ENCODE data around the gene ZNF415.
"Not testable (repeated sequence)": the region's sequence is repeated elsewhere in the genome, so short reads cannot be mapped to it uniquely, and the experiment has no call there.

Gene ZNF415

DNA sequence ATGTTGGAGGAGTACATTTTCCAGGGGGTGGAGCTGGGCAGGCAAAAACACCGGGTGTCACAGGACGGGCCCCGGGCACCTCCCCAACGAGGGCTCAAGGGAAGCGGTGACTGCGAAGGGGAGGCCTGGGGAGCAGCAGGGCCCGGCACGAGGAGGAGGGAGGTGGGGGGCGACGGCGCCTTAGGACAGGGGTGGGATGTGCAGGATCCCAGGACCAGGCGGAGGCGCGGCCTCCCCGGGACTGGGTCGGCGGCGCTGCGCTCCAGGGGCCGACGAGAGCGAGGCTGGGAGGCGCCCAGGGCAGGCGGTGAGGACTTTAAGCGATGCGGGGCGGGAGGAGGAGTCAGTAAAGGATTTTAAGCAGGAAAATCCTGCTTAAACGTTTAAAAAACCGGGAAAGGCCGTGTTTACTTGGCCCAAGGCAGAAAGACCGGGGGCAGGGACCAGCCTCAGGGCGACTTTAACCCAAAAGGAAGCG, 29.9 kb downstream of the ZNF415 start:
- DNase-seq, result peak in 17 of 56 donors; percentile 13 to 54 (median 42)

DNA sequence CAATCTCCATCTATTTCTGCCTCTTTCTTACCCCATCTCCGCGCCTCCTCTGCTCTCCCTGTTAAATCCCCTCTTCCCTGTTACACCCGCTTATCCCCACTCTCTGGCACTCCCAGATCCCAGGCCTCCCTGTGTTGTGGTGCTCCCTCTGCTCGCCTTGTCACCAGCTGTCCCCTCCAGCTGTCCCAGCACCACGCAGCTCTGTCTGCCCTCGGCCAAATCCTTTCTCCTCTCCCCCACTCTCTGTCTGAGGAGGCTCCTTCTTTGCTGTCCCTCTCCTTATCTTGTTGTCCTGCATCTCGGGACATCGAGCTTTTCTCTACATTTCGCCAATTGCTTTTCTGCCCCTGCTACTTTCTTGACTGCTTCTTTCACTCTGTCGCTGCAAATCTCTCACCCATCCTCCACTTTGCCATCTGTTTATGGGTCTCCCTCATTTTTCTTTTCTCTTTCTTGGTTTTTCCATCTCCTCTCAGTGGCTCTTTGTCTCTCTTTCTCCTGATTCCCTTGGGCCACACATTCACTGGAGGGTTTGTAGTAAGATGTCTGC, 30.4 kb downstream of the ZNF415 start:
- peak in 4 of 56 donors; percentile 2 to 24 (median 12) for DNase-seq

- DNase-seq, result no peak
These were observed 31.2 kb downstream of the ZNF415 start for GRCh38 chr19:53101518-53101917.

- not testable (repeated sequence) for DNase-seq
These were observed 34.1 kb downstream of the ZNF415 start for GRCh38 chr19:53098570-53098969.

DNA sequence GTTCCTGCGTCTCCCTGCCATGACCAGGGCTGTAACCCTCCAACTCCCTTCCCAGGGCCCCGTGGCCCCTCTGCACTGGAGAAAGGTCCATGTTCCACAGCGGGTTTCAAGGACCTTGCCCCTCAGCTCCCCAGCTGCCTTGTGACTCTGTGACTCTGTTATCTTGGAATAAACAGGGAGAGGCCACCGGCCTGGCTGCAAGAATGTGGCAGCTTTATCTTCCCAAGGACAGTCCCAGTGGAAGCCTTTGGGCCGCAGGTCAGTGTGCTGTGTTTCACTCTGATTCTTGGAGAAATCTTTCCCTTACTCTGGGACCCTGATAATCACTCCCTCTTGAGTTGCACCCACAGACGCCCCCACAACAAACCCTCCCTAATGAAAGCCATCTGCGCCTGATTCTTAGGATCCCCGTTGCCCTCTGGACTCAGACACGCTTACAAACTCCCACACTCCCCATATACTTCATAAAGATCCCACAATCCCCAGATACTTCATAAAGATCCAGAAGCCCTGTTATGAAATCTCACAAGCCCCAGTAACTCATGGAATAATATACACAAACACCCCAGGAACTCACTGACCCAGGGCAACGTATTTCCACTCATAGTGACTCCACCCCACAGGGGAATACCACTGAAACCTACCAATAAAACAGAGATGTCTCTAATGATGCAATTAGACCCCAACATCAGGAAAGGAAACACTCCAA, 35.6 kb downstream of the ZNF415 start:
- DNase-seq, result not testable (repeated sequence)

- not testable (repeated sequence) for DNase-seq
These were observed 36.1 kb downstream of the ZNF415 start for GRCh38 chr19:53096579-53096978.

DNA sequence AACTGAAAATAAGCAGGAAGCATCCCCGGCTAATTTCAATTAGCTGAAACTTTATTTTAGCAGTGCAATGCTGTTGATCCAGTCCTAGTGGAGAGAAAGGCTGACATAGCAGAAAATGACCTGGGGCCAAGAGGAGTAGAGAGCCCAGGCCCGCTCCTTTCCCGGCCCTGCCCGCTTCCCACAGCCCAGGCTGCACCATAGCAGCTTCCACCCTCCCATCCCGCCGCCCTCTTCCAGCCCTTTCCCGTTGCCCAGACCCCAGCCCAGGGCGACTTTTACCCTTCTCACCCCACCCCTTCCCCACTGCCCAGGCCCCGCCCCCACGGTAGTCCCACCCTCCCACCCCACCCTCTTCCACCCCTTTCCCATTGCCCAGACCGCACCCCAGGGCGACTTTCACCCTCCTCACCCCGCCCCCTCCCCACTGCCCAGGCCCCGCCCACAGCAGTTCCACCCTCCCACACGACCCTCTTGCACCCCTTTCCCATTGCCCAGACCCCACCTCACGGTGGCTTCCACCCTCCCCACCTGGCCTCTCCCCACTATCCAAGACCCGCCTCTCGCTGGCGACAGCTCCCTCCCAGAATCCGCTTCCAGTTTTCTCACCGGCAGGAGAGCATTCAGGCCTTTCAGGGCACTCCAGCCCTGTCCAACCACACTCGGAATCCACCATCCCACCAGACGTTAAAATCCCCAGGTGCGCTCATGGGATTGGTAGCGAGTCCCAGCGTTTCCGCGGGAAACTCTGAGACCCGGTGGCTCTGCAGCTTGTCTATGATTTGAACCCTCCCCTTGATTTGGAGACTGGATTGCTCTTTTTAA, 37.7 kb downstream of the ZNF415 start:
- no peak for DNase-seq

- no peak for DNase-seq
These were observed 40.0 kb downstream of the ZNF415 start for GRCh38 chr19:53092723-53093122.

DNA sequence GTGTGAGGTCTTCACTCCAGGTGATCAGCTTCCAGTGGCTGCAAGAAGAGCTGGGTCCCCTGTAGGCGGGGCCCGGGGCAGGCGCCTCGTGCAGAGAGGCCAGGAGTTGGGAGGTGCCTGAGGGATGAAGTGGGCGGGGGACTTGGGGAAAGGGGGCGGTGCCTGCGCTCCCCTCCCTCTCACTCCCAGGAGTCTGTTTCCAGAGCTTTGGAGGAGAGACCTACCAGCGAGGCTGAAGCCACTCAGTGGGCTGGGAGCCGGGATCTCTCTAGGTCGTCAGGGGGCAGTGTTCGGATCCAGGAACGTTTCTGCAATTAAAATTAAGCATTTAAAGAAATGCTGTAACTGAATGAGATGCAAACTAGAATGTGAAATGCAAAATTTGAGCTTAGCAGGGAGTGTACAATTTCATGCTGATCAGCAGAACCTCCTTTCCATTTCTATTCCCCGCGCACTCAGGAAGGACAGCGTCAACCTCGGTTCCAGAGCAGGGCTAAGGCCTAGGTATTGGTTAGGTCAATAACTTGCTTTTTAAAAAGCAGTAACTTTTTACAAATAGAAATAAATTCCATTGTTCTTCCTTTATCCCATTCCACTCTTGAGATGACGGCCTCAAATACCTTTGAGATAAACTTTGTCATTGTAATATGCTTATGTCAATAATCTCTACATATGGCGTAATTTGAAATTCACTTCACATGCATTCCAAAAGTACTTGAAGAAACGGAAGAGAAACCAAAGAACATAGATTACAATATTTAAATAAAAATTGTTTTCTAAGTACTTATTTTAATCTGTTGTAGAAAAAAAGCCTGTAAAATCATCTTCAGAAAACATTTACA, 41.1 kb downstream of the ZNF415 start:
- DNase-seq, result no peak

DNA sequence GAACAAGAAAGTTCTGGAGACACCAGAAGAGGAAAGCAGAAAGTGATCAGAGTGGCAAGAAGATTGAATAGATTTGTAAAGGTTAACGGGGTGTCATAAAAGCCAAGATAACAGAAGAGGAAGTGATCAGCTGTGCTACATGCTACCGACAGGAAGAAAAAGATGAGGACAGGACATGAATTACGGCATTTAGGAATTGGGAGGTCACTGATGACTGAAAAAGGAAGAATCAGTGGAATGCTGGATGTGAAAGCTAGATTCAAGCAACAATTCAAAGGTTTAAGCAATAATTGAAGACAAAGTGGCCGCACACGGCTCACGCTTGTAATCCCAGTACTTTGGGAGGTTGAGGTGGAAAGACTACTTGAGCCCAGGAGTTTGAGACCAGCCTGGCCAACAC, 44.6 kb downstream of the ZNF415 start:
- DNase-seq, result no peak

- peak in 40 of 56 donors; percentile 2 to 77 (median 32) for DNase-seq
These were observed 45.8 kb downstream of the ZNF415 start for GRCh38 chr19:53086949-53087348.

DNA sequence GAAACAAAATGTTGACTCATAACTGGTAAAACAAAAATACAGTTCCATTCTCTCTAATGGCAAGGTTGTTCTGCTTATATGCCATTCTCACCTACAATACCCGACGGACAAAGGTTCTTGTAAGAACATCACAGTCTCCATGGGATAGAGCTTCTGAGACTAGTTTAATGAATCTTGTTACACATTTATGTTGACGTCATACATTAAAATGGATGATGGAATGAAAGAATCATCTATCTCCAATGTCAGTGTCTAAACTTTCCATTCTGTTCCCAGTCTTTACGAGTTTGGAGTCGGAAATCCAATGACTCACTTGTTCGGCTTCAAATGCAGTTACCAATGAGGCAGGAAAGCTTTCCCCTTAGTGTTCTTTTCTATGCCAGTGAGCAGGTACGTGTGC, 47.2 kb downstream of the ZNF415 start:
- no peak for DNase-seq

- DNase-seq, result no peak
These were observed 49.8 kb downstream of the ZNF415 start for GRCh38 chr19:53082929-53083328.

DNA sequence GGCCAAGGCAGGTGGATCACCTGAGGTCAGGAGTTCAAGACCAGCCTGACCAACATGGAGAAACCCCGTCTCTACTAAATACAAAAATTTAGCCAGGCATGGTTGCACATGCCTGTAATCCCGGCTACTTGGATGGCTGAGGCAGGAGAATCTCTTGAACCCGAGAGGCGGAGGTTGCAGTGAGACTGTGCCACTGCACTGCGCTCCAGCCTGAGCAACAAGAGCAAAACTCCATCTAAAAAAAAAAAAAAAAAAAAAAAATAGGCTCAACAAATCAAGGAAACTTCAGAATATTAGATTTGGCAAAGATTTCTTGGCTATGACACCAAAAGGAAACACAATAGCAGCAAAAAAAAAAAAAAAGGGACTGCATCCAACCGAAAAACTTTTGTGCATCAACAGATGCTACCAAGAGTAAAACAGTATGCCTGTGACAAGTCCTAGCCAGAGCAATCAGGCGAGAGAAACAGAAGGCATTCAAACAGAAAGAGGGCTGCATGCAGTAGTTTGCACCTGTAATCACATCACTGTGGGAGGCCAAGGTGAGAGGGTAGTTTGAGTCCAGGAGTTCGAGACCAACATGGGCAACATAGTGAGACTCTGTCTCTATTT, 53.3 kb downstream of the ZNF415 start:
- DNase-seq, result no peak

- DNase-seq, result no peak
These were observed 54.0 kb downstream of the ZNF415 start for GRCh38 chr19:53078668-53079067.

DNA sequence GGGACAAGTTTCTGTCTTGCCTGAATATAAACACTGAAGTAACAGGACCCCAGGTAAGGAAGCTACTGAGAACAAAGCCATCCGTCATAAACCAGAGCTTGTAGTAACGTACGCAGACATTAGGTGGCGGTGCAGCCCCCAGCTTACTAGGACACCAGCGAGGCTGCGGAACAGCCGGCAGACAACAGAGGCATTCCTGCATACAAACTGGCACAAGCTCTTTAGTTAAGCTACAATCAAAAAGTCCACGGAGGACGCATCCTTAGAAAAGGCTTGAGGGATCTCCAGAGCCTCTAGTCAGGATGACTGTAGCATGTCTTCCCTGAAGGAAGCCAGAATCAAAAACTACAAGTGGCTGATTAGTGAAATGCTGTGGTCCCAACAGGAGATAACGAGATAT, 55.7 kb downstream of the ZNF415 start:
- peak in 49 of 56 donors; percentile 8 to 78 (median 40) for DNase-seq

- DNase-seq, result no peak
These were observed 63.9 kb downstream of the ZNF415 start for GRCh38 chr19:53068834-53069233.

DNA sequence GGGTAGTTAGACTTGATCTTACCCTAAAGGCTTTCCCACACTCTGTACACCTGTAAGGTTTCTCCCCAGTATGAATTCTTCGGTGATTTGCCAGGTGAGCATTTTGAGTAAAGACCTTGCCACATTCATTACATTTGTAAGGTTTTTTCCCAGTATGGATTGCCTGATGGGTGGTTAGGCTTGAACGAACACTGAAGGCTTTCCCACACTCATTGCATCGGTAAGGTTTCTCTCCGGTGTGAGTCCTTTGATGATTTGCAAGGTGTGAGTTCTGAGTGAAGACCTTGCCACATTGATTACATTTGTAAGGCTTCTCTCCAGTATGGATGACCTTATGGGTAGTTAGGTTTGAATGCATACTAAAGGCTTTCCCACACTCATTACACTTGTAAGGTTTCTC, 64.5 kb downstream of the ZNF415 start:
- DNase-seq, result no peak

GRCh38 chr19:53057904-53058580, 74.7 kb downstream of the ZNF415 start:
- peak in 16 of 56 donors; percentile 0 to 61 (median 18) for DNase-seq
